Measurements from ENCODE around the gene NETO2.
"Not testable (repeated sequence)": the region's sequence is repeated elsewhere in the genome, so short reads cannot be mapped to it uniquely, and the experiment has no call there.

Gene NETO2, protein sequence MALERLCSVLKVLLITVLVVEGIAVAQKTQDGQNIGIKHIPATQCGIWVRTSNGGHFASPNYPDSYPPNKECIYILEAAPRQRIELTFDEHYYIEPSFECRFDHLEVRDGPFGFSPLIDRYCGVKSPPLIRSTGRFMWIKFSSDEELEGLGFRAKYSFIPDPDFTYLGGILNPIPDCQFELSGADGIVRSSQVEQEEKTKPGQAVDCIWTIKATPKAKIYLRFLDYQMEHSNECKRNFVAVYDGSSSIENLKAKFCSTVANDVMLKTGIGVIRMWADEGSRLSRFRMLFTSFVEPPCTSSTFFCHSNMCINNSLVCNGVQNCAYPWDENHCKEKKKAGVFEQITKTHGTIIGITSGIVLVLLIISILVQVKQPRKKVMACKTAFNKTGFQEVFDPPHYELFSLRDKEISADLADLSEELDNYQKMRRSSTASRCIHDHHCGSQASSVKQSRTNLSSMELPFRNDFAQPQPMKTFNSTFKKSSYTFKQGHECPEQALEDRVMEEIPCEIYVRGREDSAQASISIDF

DNA sequence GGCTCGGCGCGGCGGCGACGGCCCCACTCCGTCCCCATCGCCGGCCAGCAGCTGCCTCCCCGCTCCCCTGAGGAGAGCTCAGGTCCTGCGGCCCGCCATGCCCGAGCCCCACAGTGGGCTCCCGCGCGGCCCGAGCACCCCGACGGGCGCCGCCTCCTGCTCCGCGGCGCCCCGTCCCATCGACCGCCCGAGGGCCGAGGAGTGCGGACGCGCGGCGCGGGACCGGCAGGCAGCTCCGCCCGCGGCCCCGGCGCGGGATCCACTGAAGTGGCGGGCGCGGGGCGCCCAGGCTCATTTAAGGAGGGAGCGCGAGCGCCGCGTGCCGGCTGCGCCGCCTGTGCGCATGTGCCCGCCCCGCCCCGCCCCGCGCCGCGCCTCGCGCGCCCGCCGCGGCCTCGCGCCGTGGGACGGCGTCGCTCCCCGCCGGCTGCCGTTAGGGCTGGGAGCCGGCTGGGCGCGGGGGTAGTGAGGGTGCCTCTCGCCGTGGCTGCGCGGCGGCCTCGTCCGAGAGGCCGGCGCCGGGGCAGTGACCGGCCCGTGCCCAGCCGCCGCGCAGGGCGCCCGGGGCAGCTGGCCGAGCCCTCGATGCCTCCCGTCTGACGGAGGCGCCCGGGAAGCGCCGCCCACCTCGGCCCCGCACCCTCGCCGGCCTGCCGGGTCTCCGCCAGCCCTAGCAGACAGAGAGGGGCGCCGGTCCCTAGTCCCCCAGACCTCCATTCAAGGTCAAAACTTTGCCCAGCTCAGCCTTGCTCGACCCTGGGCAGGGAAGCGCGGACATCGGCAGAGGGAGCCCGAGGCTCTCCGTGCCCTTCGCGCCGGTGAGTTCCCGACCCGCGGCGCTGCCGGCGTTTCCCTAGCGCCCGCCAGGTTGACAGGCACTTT lies at the start of gene NETO2:
TSS of gene NETO2 (minus strand) at position 269 of the 882 bp plus-strand sequence. CDS start 333 bp downstream, outside the sequence.
- peak; percentile 59 for DNase-seq (ENCODE audit: low read depth)

DNA sequence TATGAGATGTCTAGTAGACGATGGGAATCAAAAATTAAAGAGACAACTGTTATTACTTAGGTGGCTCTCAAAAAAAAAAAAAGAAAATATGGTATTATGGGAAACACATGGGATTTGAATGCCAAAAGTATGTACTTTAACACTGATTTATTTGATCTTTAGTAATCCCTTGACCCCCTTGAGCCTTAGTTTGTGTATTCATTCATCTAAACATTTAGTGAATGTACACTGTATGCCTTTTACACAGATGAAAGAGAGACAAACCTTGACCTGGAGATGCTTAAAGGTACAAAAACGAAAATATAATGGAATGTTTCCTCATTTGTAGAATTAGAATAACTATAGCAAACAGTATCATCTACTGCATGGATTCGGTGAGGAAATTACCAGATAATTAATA lies 38.6 kb upstream of the NETO2 start:
- no peak for DNase-seq (ENCODE audit: low read depth)

DNA sequence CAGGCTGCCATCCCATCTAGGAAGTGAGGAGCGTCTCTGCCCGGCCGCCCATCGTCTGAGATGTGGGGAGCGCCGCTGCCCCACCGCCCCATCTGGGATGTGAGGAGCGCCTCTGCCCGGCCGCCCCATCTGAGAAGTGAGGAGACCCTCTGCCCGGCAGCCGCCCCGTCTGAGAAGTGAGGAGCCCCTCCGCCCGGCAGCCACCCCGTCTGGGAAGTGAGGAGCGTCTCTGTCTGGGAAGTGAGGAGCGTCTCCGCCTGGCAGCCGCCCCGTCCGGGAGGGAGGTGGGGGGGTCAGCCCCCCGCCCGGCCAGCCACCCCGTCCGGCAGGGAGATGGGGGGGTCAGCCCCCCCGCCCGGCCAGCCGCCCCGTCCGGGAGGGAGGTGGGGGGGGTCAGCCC lies 37.3 kb upstream of the NETO2 start:
- not testable (repeated sequence) for DNase-seq (ENCODE audit: low read depth)

DNA sequence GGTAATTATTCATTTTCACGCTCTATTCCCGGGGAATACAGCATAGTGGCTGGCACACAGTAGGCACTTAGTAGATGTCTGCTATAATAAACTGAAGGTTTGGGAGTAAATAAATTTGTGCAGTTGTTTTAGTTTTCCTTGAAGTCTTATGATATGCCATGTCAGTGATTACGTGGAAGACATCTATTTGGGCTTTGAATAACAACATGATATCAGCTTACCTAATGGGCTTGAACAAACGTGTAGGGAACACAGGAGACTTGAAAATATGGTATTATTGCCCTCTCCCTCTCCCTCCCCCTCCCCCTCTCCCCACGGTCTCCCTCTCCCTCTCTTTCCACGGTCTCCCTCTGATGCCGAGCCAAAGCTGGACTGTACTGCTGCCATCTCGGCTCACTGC lies 36.3 kb upstream of the NETO2 start:
- DNase-seq (ENCODE audit: low read depth): no peak

DNA sequence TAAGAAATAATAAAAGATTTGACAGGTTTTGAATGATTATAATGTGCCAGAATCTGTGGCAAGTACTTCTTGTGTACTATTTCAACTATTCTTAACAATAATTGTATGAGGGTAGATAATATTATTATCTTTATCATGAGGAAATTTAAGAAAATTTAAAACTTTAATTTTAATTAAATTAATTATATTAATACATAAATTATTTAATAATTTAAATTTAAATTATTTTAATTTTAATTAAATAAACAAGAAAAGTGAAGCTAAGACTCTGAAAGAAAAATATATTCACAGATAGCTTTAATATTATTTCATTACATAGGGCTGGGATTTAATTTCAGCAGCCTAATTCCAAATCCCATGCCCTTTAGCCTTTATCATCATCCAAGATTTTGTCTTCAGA lies 31.4 kb upstream of the NETO2 start:
- no peak for DNase-seq (ENCODE audit: low read depth)

DNA sequence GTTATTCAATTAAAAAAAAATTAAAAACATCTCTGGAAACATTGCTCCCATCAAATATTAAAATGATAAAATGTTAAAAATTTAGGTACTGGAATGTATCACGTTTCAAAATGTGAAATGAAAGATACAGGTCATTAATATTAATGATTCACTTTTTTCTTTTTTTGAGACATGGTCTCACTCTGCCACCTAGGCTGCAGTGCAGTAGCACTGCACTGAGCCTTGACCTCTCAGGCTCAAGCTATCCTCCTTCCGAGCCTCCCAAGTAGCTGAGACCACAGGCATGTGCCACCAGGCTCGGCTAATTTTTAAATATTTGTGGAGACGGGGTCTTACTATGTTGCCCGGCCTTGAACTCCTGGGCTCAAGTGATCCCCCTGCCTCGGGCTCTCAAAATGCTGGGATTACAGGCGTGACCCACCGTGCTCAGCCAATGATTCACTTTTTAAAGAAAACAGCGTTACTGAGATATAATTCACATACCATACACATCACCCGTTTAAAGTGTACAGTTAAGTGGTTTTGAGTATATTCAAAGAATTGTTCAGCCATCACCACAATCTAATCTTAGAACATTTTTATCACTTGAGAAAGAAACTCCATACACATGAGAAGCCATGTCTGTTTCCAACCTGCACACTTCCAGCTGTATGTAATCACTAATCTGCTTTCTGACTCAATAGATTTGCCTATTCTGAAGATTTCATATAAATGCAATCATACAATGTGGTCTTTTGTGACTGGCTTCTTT lies 19.1 kb upstream of the NETO2 start:
- DNase-seq (ENCODE audit: low read depth): no peak

DNA sequence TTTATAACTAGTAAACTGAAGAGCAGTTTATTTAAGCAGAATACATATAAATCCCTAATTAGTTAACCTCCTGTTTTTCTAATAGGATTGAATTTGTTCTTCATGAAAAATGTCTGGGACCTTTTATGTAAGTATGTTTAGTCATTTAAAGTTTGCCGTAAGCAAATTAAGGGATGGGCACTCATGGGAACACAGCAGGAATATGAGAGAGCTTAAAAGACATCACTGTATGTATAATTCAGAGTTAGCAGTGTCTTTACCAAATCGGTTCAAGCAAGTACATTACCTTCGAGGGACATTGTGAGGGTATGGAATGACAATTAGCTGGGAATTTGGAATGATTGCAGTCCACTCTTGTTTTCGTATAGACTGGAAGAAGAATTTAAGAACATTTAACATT lies 17.7 kb upstream of the NETO2 start:
- DNase-seq (ENCODE audit: low read depth): no peak

DNA sequence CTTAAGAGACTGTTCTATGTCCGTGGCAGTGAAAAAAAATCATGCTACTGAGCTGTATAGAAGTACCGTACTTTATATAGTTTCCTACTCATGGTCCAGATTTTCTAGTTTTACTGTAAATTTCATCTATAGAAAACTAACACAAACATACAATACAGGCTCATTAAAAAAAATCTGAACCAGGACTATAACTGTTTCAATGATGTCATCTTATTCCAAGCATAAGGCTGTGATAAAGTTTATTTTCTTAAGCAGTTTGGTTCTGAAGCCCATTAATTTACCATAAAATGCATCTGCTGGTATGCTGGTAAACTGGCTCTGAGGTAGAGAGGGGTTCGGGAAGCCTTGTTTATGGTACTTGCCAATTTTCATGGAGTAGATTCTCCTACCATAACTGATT lies 16.7 kb upstream of the NETO2 start:
- no peak for DNase-seq (ENCODE audit: low read depth)

DNA sequence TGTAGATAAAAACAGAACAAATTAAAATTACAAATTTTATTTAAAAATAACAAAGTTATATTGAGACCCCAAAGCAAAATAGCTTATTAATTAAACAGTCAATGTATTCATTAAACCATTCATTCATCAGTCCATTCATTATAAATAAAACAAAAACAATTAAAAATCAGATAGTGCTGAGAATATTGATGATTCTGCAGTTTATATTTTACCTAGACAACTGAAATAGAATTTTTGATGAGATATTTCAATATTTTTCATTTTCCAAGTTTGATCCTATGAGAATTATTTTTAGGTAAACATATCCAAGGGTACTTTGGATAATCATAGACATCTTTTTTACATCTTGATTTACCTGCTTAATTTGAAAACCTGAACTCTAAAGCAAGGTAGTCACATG lies 15.2 kb upstream of the NETO2 start:
- no peak for DNase-seq (ENCODE audit: low read depth)

DNA sequence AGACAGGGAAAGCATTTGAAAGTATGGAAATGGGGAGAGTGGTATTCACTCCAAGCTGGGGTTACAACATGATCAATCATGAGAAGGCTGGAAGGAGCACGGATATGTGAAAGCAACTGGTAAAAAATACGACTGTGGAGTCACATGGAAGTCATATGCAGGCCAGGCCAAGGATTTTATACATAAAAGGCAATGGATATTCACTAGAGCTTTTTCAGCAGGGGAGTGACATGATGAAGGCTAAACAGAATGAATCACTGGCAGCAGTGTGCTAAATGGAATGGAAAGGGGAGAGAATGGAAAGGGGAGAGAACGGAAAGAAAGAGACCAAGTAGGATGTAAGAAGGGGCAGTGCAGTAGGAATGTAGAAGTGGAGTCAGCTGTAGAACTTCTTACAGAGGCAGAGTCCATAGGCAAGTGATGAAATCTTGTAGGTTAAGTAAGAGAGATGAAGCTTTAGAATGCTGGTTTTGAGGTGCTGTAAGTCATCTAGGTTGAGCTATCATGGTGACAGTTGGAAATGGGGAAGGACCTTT lies 13.0 kb upstream of the NETO2 start:
- DNase-seq (ENCODE audit: low read depth): no peak

DNA sequence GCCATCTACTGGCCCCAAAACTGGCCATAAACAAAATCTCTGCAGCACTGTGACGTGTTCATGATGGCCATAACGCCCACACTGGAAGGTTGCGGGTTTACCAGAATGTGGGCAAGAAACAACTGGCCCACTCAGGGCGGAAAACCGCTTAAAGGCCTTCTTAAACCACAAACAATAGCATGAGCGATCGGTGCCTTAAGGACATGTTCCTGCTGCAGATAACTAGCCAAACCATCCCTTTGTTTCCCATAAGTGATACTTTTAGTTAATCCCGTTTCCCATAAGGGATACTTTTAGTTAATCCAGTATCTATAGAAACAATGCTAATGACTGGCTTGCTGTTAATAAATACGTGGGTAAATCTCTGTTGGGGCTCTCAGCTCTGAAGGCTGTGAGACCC lies 8.8 kb upstream of the NETO2 start:
- not testable (repeated sequence) for DNase-seq (ENCODE audit: low read depth)

DNA sequence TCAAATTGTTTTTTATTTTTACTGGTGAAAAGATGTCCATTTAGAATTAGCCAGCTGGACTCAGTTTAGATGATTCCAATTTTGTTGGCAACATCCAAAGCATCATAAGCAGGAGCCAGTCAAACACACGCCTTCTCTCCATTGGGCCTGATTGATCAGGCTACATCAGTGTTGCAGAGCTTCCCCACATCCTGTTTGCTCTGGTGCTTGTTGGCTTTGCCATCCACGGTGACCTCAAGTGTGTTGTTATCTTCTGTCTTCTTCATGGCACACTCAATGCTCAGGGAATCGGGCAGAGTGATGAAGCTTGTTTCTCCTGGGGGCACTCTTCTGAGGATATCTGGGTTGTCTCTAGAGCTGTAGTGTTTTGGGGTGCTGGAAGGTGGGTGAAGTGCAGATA lies 6.3 kb upstream of the NETO2 start:
- no peak for DNase-seq (ENCODE audit: low read depth)

DNA sequence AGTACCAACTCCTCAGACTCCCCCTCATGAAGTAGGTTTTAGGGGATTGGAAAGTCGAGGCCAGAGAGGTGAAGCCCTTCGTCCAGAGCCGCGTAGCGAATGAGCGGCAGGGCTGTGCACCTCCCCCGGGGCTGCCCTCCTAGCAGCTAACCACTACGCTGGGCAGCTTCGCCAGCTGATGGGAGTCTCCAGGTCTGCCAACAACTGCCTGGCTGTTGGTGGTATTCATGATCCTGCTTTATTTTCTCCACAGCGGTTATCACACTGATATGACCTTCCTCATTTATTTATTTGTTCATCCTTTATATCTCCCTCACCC lies 773 bp upstream of the NETO2 start:
- no peak for DNase-seq (ENCODE audit: low read depth)

DNA sequence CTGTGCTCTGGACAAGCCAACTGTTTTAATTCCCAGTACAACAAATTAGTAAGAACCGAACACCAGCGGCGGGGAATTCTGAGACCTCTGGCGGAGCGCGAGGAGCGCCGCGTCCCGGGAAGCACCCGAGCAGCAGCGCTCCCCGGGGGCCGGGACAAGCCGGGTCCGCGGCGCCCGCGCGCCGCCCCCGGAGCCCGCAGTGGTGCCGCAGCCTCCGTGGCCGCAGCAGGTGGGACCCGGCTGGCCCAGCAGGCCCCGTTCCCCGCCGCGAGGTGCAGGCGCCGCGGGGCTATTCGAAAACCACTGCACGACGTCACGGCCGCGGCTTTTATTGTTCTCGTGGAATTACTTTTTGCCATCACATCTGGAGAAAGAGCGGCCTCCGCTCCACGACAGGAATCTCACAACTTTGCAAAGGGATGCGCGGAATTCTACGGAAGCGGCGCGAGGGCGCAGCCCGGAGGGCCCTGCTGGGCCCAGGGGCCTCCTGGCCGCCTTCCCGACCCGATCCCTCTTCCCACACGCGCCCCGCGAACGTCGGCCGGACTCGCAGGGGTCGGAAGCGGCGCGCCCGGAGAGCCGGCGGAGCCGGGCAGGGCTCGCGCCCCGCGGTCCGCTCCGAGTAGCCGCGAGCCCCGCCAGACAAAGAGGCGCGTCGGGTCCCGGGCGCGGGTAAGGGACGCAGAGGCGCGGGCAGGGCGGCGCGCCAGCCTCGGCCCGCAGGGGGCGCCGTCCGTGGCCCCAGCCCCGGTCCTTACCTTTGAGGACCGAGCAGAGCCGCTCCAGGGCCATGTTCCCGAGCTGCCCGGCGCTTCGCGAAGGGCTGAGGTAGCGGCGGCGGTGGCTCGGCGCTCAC lies 696 bp downstream of the NETO2 start:
- peak; percentile 37 for DNase-seq (ENCODE audit: low read depth)

DNA sequence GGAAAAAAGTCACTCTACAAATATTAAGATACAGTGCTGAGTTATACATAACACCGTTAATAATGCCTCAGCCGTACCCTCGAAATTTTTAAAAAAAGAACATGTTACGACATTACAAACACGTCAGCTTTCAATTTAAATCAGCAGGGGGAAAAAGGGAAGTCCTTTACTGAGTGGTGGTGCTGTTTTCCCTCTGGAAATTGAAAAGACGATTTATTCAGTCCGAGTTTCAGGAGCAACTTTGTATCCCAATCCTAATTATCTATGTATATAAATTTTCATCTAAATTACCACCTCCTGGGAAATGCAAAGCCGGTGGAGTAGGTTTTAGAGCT lies 1.3 kb downstream of the NETO2 start:
- DNase-seq (ENCODE audit: low read depth): no peak

DNA sequence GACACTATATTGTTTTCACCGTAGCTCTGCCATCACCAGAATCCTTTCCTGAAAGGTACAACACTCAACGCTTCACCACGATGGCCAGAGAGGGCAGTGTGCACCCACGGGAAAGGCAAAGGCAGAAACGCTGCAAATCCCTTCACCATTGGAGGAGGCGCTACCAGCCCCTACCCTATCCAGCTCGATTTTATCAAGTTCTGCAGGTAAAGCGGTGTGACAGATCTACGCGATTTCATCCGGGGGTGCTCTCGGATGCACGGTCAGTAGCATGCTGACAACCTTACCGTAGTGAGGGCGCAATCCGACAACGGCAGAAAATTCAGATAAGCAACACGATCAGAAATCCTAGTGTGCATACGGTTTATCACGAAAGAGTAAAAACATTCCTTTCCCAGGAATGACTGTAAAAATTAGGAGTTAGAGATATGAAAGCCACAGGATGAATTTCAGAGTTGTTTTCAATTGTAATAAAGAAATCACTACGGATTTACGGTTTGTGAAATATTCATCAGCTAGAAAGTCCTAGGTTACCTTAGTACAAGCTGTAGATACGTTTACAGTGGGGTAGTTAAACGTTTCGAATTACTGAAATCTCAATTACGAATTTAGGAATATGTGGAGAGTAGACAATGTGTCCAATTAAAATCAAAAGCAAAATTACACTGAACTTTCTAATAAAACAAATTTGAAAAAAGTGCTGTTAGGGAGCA lies 1.8 kb downstream of the NETO2 start:
- peak; percentile 49 for DNase-seq (ENCODE audit: low read depth)

DNA sequence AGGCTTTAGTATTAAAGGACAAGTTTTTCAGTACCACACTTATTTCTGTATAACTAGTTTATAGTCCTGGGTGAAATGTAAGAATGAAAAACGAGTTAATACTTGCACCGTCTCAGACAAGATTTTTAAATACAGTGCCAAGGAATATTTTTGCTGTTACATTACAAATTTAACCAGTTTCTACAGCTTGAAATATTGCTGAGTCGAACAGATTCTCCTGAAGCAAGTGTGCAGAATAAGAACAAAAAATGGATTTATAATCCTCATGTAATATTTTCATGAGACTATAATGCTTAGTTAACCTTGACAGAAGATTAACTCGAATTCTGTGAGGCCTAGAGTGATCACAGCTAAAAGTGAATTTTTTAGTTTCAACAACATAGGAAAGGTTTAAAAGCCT lies 3.1 kb downstream of the NETO2 start:
- DNase-seq (ENCODE audit: low read depth): no peak

DNA sequence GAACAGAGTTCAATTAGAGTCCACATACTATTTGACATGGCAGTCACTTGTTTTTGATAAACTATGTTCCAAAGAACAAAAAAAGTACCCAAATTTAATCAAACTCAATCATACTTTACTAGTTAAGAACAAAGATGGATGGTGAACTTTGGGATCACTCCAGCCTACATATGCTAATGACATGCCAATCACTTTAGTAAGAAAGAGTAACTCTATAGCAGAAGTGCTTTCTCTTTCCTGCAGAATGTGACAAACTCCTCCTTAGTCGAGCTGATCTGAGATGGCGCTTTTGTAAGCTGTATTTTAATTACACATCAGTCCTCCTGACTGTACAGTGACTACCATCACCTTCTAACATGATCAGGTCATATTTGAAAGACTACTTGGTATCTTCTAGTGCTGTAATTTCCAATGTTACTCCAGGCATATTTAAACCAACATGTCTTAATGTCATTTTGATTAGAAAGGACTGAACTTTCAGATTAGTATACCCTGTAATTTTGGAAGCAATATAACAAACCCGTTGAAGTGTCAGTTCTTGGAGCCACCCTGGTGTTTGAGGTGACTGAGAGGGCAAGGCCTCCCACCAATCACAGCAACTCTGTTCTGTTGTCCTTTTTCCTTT lies 4.1 kb downstream of the NETO2 start:
- no peak for DNase-seq (ENCODE audit: low read depth)

DNA sequence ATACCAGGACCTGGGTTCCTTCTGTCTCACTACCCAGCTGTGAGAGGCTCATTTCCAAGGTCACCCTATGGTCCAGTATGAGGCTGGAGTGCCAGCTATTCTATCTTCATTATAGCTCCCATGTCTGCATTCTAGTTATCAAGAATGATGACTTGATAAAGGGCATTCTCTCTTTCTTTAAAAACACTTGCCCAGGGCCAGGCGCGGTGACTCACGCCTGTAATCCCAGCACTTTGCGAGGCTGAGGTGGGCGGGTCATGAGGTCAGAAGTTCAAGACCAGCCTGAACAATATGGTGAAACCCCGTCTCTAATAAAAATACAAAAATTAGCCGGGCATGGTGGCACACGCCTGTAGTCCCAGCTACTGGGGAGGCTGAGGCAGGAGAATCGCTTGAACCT lies 5.8 kb downstream of the NETO2 start:
- not testable (repeated sequence) for DNase-seq (ENCODE audit: low read depth)

All from stimulated activated CD8-positive, alpha-beta memory T cell treated with anti-CD3 and anti-CD28 coated beads, Interleukin-12 subunit alpha, Interleukin-12 subunit beta, amount 100 ng/mL, for 4 hours (primary cell).